HG02943 (cell line): ENCODE data around the gene VCAN.
"Not testable (repeated sequence)": the region's sequence is repeated elsewhere in the genome, so short reads cannot be mapped to it uniquely, and the experiment has no call there.

Source experiments
- ATAC-seq: cut with Tn5 transposase; IDR thresholded peaks from one replicate; pipeline ENCODE4 v1.9.1; 2021; ENCODE audit warnings: mild to moderate bottlenecking, low read depth, moderate library complexity; ENCODE audit not compliant: unreplicated experiment

VCAN gene

DNA sequence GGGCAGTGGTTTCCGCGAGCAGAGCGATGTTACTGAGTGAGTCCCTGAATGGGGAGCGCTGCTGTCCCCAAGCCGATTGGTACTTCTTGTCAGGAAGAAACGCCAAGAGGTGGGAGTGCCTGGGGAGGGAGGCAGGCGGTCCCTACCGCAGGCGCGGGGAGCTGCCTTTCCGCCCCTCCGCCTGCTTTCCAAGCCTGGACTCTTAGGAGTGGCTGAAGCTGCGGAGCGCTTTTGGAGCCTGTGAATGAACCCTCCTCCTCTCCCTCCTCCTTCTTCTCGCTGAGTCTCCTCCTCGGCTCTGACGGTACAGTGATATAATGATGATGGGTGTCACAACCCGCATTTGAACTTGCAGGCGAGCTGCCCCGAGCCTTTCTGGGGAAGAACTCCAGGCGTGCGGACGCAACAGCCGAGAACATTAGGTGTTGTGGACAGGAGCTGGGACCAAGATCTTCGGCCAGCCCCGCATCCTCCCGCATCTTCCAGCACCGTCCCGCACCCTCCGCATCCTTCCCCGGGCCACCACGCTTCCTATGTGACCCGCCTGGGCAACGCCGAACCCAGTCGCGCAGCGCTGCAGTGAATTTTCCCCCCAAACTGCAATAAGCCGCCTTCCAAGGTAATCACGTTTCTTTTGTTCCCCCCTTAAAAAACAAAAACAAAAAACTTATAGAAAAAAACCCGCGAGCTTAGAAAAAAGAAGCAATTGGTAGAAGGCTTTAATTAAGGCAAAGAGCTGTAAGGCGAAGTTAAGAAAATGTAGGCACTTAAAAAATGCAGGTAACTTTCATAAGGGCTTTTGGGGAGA, at the start of gene VCAN:
VCAN (plus strand) TSS at position 340 of the 808 bp plus-strand sequence. CDS start 11,775 bp downstream, outside the sequence.
- ATAC-seq: no peak

DNA sequence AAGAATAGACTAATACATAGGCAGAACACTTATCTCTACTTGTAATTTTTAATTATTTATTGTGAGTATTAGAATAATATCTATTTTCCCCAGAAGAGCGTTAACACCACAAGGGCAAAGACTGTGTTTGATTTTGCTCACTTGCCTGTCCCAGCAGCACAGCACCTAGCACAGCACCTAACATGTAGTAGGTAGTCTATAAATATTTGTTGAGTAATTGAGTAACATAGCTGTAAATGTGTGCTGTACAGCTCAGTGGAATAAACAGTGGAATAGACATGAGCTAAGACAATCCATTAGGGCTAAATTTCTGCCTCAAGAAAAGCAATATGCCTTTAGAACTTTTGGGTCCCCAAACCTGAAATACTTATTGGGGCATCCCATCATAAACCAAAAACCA, 49.3 kb upstream of the VCAN start:
- no peak for ATAC-seq

DNA sequence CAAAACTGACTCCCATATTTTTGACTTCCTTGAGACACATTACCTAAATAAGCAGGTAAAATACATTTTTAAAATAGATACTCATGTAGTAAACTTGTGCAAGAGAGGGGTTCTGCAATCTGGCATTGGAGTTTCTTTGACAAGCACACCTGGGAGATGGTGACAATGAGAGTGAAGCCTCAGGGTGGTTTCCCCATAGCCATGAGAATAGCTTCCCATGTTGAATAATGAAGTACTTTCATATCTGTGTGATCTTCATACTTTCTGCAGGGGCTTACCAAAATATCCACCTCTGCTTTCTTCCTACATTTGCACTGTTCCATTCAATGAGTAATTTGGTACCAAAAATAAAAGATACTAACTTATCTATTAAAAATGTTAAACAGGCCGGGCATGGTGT, 44.7 kb upstream of the VCAN start:
- no peak for ATAC-seq

DNA sequence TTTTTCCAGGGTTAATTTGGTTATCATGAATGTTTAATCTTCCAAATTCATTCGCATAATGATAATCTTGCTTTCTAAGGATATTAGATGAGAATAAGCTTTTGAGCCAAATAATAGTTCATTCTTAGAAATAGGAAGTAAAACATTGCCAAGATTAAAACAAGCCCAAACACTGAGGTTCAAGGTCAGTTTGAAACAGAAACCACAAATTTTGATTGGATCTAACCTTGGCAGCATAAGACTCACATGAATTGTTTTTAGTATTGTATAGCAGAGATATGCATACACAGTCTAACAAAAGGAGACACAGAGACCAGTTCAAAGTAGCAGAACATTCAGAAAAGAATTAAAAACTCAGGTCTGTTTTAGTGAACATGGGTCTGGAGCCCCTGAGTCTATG, 43.4 kb upstream of the VCAN start:
- no peak for ATAC-seq

DNA sequence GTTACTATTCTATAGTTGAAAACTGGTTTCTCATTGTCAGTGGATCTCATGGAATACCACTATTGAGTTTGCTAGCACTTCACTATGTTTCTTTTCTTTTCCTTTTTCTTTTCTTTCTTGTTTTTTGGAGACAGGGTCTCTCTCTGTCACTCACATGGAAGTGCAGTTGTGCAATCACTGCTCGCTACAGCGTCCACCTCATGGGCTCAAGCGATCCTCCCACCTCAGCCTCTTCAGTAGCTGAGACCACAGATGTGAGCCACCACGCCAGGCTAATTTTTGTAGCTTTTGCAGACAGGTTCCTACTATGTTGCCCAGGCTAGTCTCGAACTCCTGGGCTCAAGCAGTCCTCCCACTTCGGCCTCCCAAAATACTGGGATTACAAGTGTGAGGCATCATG, 42.7 kb upstream of the VCAN start:
- no peak for ATAC-seq

DNA sequence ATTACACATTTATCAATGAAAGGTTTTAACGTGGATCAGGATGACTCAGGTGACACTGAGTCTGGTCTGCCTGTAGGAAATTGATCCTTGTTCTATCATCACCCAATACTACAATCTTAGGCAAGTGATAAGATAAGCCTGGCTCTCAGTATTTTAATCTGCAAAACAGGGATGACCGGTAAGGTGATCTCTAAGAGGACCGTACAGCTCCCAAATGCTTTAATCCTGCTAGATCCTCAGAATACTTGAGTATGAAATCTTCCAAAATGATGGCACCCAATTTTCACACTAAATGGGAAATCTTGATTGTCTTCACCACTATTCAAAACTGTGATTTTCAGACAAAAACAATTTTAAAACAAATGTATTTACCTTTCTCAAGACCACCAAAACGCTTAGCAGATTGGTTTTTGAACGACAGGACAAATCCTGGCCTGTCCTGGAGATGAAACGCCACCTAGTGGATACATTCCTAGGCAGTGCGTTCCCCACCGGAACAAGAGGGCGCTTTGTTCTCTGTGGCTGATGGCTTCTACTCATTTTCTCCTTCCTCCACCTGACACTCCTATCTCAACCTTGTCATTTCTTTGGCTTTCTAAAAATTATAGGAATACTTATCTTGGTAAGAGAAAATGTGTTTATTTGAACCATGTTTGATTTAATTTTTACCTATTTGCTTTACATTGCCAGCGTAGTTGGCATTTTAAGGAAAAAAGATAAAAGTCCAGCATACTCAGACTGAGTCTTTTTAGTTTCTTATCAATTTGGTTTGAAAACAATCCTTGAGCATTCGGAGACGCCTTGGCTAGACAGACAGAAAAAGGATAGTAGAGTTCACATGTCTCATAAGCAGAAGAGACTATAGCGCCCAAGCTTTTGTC, 41.2 kb upstream of the VCAN start:
- no peak for ATAC-seq

DNA sequence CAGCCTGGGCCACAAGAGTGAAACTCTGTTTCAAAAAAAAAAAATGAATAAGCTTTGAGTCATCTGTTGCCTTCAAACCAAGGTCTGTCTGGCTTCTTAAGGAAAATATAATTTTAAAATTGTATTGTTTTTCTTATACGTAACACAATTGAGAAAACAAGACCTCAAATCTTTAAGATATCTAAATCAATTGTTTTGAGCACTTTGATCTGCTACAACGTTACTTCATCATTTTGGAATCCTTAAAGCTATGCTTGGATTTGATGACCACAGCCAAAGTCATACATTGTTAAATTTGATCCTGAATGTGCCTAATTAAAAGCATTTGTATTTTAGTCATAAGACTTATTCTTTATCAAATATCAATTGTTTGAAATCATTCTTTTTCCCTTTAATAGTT, 37.7 kb upstream of the VCAN start:
- ATAC-seq: no peak

DNA sequence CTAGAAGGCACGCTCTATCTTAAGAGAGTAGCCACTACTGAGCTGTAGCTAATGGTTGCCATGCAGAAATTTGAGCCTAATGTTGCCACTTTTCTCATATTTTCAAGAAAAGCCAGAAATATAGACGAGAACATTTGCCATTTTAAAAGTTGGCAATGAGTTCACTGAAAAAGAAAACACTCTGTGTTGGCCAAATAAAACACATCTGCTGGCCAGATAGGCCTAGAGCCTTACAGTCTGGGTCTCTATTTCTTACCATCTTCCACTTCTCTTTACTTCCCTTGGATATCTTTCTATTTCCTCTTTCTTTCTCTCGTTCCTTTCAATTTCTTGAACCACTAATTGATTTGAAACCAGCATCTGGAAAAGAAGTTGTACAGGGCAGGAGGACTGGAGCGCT, 36.6 kb upstream of the VCAN start:
- no peak for ATAC-seq

DNA sequence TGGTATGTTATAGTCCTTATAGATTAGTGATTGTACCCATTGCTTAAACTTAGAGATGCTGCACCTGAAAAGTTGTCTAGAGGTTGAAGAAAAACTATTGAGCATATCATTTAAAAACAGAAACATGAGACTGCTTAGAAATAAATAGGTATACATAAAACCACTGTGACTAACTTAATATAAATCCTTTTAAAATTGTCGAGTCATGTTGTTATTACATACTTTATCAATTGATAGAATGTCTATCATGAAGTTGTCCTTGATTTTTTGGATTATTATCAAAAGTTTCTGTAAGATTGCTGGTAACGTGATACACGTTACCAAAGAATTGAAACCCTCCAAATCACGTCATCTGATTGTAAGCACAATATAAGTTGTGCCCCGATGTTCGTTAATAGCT, 35.3 kb upstream of the VCAN start:
- ATAC-seq: no peak

DNA sequence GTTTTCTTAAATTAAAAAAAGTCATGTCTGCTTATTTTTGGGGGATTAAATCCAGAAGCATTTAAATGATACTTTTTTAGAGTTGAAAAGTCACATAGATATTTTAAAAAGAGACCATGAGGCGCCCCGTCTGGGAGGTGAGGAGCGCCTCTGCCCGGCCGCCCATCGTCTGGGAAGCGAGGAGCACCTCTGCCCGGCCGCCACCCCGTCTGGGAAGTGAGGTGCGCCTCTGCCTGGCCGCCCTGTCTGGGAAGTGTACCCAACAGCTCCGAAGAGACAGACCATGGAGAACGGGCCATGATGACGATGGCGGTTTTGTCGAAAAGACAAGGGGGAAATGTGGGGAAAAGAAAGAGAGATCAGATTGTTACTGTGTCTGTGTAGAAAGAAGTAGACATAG, 33.8 kb upstream of the VCAN start:
- ATAC-seq: not testable (repeated sequence)

DNA sequence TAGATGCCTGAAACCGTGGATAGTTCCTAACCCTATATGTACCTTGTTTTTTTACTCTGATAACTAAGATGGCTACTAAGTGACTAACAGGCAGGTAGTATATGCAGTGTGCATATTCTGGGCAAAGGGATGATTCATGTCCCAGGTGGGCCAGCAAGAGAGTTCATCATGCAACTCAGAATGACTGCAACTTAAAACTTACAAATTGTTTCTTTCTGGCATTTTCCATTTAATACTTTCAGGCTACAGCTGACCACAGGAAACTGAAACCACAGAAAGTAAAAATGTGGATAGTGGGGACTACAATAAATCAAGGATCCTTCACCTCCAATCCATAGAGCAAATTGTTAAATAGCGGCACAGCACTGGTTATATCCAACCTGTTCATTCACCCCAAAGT, 30.7 kb upstream of the VCAN start:
- ATAC-seq: no peak

DNA sequence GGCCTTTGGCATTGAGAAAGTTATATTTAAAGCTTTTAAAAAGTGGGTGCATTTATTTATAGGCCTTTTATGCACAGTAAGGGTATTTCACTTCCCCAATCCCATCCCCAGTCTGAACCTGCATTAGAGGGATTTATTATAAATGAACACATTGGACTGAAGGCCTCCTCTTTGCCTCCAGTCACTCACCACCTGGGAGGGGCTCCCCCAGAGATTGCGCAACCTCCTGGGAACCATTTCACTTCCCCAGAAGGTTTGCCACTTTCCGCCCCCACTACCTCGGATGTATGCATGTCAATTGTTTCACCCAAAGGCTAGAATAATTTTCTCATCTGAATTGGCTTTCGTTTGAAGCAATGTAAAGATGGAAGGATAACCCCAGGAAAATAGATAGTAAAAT, 29.8 kb upstream of the VCAN start:
- no peak for ATAC-seq

DNA sequence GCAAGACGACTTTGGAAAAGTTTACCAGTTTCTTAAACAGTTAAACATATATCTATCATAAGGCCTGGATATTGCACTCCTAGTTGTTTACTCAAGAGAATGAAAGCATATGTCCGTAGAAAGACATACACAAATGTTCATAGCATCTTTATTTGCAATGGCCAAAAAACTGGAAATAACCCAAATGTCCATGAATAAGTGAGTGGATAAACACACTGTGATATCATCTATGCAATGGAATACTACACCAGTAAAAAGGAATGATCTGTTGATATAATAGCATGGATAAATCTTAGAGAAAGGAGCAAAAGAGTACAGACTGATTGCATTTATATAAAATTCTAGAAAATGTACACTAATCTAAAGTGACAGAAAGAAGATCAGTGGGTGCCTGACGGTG, 28.0 kb upstream of the VCAN start:
- ATAC-seq: no peak

DNA sequence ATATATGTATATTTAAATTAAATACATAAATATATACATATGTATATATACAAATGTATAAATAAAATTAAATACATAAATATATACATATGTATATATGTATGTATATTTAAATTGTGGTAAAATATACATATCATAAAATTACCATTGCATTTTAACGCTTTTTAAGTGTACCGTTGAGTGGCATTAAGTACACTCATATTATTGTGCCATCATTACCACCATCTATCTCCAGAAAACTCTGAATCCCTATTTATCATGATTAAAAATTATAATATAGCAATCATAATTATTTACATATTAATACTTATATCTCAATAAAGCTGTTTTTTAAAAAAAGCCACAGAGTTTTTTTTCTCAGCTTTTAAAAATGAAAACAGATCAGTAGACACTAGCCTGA, 27.1 kb upstream of the VCAN start:
- ATAC-seq: no peak

DNA sequence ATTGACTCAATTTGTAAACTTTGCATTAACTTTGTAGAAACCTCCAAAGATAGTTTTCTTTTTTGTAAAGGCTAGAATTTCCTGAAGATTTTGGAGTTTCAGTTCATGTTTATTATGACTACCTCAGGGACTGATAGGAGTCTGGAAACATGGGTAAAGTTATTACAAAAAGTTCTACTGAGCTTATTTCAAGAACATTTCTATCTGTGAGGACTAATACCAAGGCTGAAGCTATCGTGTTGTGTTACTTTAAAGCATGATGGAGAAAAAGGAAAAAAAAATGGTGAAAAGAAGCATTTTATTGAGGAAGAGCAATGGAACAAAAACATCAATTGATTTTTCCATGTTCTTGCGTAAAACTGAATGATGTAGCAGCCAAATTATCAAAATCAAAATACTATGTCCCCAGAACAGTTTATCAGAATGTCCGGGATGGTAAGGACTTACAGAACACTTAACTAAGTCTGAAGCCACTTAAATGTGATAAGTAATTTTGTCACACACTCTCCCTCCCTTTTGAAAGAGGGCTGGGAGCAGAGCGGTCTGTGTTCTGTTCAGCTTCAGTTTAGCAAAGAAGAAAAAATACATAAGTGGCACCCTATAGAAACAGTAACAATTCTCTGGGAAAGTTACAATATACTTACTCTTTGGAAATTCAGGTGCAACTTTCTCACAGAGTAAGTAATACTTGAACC, 25.1 kb upstream of the VCAN start:
- ATAC-seq: no peak

DNA sequence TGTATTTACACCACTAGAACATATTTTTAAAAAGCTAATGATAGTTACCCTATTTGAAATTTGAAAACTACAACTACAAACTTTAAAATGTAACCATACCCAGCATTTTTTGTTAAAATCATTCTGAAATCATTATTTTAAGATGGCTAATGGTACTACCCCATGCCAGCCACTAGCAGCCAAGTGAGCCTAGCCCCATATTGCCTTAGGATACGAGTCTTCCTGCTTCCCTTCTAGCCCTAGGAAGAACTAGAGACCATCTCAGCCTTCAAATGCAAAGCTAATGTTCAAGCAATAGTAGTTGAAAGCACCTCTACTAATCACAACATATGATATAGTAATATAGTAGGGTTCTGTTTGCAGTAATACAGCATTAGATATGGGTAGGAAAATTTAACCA, 24.0 kb upstream of the VCAN start:
- no peak for ATAC-seq

DNA sequence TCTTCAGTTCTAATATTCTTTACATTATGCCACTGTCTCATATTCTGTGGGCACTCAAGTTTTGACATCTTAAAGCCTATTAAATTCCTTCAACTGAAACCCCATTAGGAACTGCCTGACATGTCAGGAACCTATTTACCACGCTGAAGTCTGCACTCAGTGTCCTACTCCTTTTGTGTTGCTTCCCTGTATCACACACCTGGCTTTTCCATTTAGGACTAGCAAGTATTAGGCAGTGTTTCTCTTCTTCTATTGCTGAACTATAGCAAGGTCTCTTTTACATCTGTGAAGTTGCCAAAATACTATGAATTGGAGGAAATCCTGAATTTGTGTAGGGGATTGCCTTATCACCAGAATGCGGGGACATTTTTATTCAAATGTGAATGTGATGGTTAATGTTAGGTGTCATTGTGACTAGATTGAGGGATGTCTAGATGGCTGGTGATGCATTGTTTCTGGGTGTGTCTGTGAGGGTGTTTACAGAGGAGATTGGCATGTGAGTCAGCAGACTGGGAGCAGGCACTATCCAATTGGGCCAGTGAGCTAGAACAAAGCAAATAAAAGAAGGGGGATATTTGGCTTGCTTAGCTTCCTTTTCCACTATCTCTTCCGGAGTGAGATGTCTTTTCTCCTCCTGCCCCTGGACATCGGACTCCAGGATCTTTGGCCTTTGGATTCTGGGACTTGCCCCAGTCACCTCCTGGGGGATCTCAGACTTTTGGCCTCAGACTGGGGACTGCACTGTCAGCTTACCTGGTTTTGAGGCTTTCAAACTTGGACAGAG, 21.2 kb upstream of the VCAN start:
- ATAC-seq: no peak

DNA sequence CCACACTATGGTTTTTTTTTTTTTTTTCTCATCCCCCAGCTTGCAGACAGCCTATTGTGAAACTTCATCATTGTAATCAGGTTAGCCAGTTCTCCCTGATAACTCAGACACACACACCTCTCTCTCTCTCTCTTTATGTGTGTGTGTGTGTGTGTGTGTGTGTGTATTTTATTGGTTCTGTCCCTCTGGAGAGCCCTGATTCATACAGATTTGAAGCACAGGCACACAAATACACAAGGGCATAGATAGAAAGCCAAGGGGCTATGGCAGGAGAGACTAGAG, 20.6 kb upstream of the VCAN start:
- ATAC-seq: no peak

DNA sequence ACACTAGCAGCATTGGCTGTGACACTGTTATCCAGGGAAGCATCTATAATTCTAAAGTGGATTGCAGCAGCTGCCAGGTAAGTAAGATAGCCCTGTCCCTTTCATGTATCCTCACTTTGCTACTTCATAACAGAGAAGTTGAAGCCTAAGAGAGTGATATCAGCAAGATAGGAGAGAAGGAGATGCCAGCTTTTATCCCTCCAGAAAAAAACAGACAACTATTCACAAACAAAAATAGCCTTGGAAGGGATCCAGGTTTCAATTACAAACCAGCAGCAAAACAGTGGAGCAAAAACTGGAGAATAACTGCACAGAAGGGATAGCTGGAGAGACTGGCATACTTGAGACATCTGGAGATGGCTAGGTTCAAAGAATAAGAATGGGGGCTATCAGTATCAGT, 19.6 kb upstream of the VCAN start:
- ATAC-seq: no peak

DNA sequence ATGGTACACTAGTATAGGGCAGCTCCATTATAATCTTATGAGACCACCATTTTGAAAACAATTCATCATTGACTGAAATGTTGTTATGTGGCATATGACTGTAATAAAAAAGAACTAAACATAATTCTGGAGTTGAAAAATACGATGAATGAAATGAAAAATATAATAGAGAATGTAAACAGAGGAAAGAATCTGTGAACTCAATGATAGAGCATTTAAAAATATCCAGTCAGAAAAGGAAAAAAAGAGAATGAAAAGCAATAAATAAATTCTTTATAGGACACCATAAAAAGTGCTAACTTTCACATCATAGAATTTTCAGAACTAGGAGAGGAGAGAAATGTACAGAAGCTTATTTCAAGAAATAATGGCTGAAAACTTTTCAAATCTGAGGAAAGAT, 17.6 kb upstream of the VCAN start:
- ATAC-seq: no peak

DNA sequence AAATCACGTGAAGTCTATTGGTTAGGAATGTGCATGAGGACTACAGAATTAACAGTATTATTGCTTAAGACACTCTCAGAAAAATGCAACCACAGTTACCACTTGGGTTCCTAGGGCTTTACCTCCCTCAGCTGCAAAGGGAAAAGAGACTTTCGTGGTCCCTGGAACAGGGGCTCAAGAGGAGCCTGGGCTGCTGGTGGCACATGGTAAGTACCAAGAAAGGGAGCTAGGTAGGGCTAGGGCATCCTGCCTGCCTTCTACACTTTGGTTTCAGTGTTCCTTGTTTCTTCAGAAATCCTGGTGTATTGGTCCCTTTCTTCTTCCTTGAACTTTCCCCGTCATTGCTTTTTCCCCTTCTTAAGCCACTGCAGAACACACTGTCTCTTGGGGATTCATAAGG, 7.3 kb upstream of the VCAN start:
- ATAC-seq: no peak
